Sigmoid colon (tissue), 4 donors: Measurements from ENCODE around the gene BMPR1A.

Experiments used
- EP300 ChIP-seq, 4 donors: sonication (generic); formaldehyde crosslinking; IDR thresholded peaks; one replicate each; pipeline ENCODE4 v1.6.1; 2017; ENCODE audit warnings: antibody characterized with exemption in 4 of 4
- POLR2A ChIP-seq, 2 donors: fragments of 450-650 bp; IDR thresholded peaks; one replicate each; pipeline ENCODE4 v1.6.1; 2016; ENCODE audit warnings: antibody characterized with exemption in 2 of 2, mild to moderate bottlenecking in 2 of 2, moderate library complexity in 2 of 2
- POLR2AphosphoS5 ChIP-seq, 4 donors: sonication (generic); formaldehyde crosslinking; IDR thresholded peaks; one replicate each; pipeline ENCODE4 v1.6.1; 2017; ENCODE audit warnings: antibody characterized with exemption in 4 of 4
- TF ChIP-seq, protein P1 (sequence below), 4 experiments: fragments of 450-650 bp in 3 of 4; fragments of 200-600 bp in 1 of 4; IDR thresholded peaks; one replicate each; pipeline ENCODE4 v1.5.1; 2016 to 2019; ENCODE audit warnings: antibody characterized with exemption in 4 of 4, mild to moderate bottlenecking in 3 of 4, moderate library complexity in 2 of 4

DNA sequence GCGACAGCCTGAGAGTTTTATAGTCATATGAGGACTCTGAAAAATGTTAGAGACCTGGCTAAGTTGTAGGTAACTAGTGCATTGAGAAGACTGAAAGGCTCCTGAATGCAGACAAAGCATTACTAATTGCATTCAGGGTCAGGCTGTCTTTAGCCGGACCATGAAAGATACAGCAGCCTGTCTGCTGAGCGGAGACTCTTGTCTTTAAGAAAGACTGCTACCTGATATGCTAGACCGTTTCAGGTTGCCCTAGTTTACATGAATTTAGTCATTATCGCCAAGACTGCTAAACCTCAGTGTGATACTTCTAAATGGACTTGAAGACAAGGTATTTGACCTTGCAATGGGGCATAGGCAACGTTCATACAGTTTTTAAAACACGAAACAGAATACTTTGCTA lies 81.2 kb downstream of the BMPR1A start:
- TF ChIP-seq, protein P1, sequence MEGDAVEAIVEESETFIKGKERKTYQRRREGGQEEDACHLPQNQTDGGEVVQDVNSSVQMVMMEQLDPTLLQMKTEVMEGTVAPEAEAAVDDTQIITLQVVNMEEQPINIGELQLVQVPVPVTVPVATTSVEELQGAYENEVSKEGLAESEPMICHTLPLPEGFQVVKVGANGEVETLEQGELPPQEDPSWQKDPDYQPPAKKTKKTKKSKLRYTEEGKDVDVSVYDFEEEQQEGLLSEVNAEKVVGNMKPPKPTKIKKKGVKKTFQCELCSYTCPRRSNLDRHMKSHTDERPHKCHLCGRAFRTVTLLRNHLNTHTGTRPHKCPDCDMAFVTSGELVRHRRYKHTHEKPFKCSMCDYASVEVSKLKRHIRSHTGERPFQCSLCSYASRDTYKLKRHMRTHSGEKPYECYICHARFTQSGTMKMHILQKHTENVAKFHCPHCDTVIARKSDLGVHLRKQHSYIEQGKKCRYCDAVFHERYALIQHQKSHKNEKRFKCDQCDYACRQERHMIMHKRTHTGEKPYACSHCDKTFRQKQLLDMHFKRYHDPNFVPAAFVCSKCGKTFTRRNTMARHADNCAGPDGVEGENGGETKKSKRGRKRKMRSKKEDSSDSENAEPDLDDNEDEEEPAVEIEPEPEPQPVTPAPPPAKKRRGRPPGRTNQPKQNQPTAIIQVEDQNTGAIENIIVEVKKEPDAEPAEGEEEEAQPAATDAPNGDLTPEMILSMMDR (IDR thresholded peaks at IDR 0.05): no peak
- TF ChIP-seq POLR2AphosphoS5 (IDR thresholded peaks at IDR 0.05) (no peak), EP300 (IDR thresholded peaks at IDR 0.05) (no peak), POLR2A (IDR thresholded peaks at IDR 0.05) (no peak)
